HepG2 (cell line): ENCODE data around the gene SYPL1. TPM values are rescaled to one million over a fixed set of nuclear protein-coding genes. Genes with fewer than 3 reads are reported as not detected.

Experiments
- FOSL1 ChIP-seq: sonication (generic); formaldehyde crosslinking; IDR thresholded peaks from 2 replicates; pipeline ENCODE4 v1.9.0; 2021; ENCODE audit warnings: missing genetic modification reagents, borderline replicate concordance
- HDAC1 ChIP-seq: sonication (generic); formaldehyde crosslinking; IDR thresholded peaks from 2 replicates; pipeline ENCODE4 v1.5.1; 2020; ENCODE audit warnings: mild to moderate bottlenecking, missing genetic modification reagents
- HNRNPLL ChIP-seq: fragments of 200-400 bp; formaldehyde crosslinking; IDR thresholded peaks from 2 replicates; pipeline ENCODE4 v1.6.1; 2017; ENCODE audit warnings: mild to moderate bottlenecking, low read depth, low read length; ENCODE audit not compliant: poor library complexity, severe bottlenecking
- KLF13 ChIP-seq: sonication (generic); formaldehyde crosslinking; IDR thresholded peaks from 2 replicates; pipeline ENCODE4 v1.4.0; 2020; ENCODE audit warnings: mild to moderate bottlenecking, missing genetic modification reagents
- KLF6 ChIP-seq: IDR thresholded peaks from 2 replicates; pipeline ENCODE4 v1.8.0; 2016; ENCODE audit warnings: missing biosample characterization, missing genetic modification reagents
- MEIS2 ChIP-seq: sonication (generic); formaldehyde crosslinking; IDR thresholded peaks from 2 replicates; pipeline ENCODE4 v1.9.0; 2021; ENCODE audit warnings: mild to moderate bottlenecking, missing genetic modification reagents
- SMYD3 ChIP-seq: sonication (generic); formaldehyde crosslinking; IDR thresholded peaks from 2 replicates; pipeline ENCODE4 v1.8.1; 2023; ENCODE audit warnings: mild to moderate bottlenecking, missing genetic modification reagents
- SP2 ChIP-seq: sonication (generic); formaldehyde crosslinking; IDR thresholded peaks from 2 replicates; pipeline ENCODE4 v1.5.1; 2020; ENCODE audit warnings: mild to moderate bottlenecking, missing genetic modification reagents
- SRSF1 ChIP-seq: fragments of 200-400 bp; formaldehyde crosslinking; optimal IDR thresholded peaks from 2 replicates; pipeline ENCODE3; 2017; ENCODE audit warnings: mild to moderate bottlenecking, low read depth, low read length, moderate library complexity
- U2AF1 ChIP-seq: fragments of 200-400 bp; formaldehyde crosslinking; optimal IDR thresholded peaks from 2 replicates; pipeline ENCODE3; 2017; ENCODE audit warnings: mild to moderate bottlenecking, low read depth, low read length
- ZFP37 ChIP-seq: sonication (generic); formaldehyde crosslinking; IDR thresholded peaks from 2 replicates; pipeline ENCODE4 v1.4.0; 2020; ENCODE audit warnings: missing genetic modification reagents, borderline replicate concordance
- ZFP90 ChIP-seq: sonication (generic); formaldehyde crosslinking; IDR thresholded peaks from 2 replicates; pipeline ENCODE4 v1.8.0; 2022; ENCODE audit warnings: missing genetic modification reagents, mild to moderate bottlenecking, inconsistent platforms, borderline replicate concordance
- ZNF180 ChIP-seq: sonication (generic); formaldehyde crosslinking; IDR thresholded peaks from 2 replicates; pipeline ENCODE4 v1.4.0; 2020; ENCODE audit warnings: low read depth, missing genetic modification reagents, borderline replicate concordance
- ZNF430 ChIP-seq: sonication (generic); formaldehyde crosslinking; IDR thresholded peaks from 2 replicates; pipeline ENCODE4 v1.9.0; 2021; ENCODE audit warnings: mild to moderate bottlenecking, missing genetic modification reagents
- ZNF558 ChIP-seq: sonication (generic); formaldehyde crosslinking; IDR thresholded peaks from 2 replicates; pipeline ENCODE4 v1.9.0; 2022; ENCODE audit warnings: mild to moderate bottlenecking, missing genetic modification reagents, borderline replicate concordance
- ZNF563 ChIP-seq: sonication (generic); formaldehyde crosslinking; IDR thresholded peaks from 2 replicates; pipeline ENCODE4 v1.8.0; 2022; ENCODE audit warnings: mild to moderate bottlenecking, moderate library complexity, missing genetic modification reagents
- ZNF678 ChIP-seq: sonication (generic); formaldehyde crosslinking; IDR thresholded peaks from 2 replicates; pipeline ENCODE4 v1.4.0; 2020; ENCODE audit warnings: mild to moderate bottlenecking, missing genetic modification reagents
- ZNF879 ChIP-seq: sonication (generic); formaldehyde crosslinking; IDR thresholded peaks from 2 replicates; pipeline ENCODE4 v1.8.1; 2023; ENCODE audit warnings: missing genetic modification reagents
- ZSCAN9 ChIP-seq: IDR thresholded peaks from 2 replicates; pipeline ENCODE4 v1.6.1; 2016; ENCODE audit warnings: borderline replicate concordance
- polyA plus RNA-seq, 8 experiments: library from polyadenylated mRNA; depleted of rRNA in 3 of 8; stranded (reverse) in 7 of 8; unstranded in 1 of 8; fragments of >200 nt; fragmentation: Illumina TruSeq in 4 of 8; extraction: Trizol in 4 of 8; gene quantifications; 2 replicates each; pipeline versions ENCODE4 v1.2.1 to v1.2.3, GENCODE V29; 2011 to 2016; ENCODE audit warnings: low read depth in 4 of 8, missing spikeins in 1 of 8, mixed read lengths in 1 of 8; ENCODE audit not compliant: insufficient read depth in 1 of 8
- total RNA-seq, 5 experiments: library from RNA; depleted of rRNA; stranded (reverse); fragments of >200 nt; fragmentation: Illumina TruSeq; extraction: Trizol; gene quantifications; 2 replicates each; pipeline ENCODE4 v1.2.3, GENCODE V29; 2016; ENCODE audit warnings: low read depth in 1 of 5
- TF ChIP-seq, protein P1 (sequence below): sonication (generic); formaldehyde crosslinking; IDR thresholded peaks from 2 replicates; pipeline ENCODE4 v1.4.0; 2020; ENCODE audit warnings: mild to moderate bottlenecking, missing genetic modification reagents, borderline replicate concordance
- TF ChIP-seq, protein P2 (sequence below): IDR thresholded peaks from 2 replicates; pipeline ENCODE4 v1.6.1; 2012; ENCODE audit warnings: inconsistent platforms
- TF ChIP-seq, protein P3 (sequence below): sonication (generic); formaldehyde crosslinking; IDR thresholded peaks from 2 replicates; pipeline ENCODE4 v1.5.0; 2020; ENCODE audit warnings: missing genetic modification reagents, mild to moderate bottlenecking, borderline replicate concordance
- TF ChIP-seq, protein P4 (sequence below): sonication (generic); formaldehyde crosslinking; IDR thresholded peaks from 2 replicates; pipeline ENCODE4 v1.5.0; 2020; ENCODE audit warnings: mild to moderate bottlenecking, missing genetic modification reagents
- TF ChIP-seq, protein P5 (sequence below): sonication (generic); formaldehyde crosslinking; IDR thresholded peaks from 2 replicates; pipeline ENCODE4 v1.5.0; 2020; ENCODE audit warnings: missing genetic modification reagents, mild to moderate bottlenecking, borderline replicate concordance

SYPL1 gene
- total and polyA plus RNA-seq, 2 of the 13 experiments (the other 11 are each of a cell fraction or from before 2014, with no cell fraction given) = 27.5 to 40.2 TPM

DNA sequence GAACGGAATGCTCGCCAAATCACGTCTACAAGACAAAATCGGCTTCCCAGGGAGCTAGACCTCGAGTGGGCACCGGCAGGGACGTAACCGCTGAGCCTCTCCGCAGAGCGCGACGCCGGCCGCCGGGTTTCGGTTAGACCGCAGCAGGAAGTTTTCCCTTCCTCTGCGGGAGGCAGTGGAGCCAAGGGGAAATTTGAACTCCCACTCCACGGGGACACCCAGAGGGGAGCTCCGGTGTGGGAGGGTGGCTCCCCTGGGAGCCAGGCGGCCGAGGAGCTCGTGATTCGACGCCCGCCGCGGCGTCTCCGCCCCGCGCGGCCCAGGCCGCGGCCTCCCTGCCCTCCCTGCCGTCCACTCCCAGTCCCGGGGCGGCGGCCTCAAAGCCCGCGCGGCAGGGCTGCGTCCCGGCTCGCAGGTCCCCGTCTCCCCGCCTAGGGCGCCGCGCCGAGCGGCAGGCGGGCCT lies 426 bp downstream of the SYPL1 start (continued):
- TF ChIP-seq HNRNPLL (peak; percentile 49), U2AF1 (peak; percentile 12), ZNF879 (CRISPR knock-in tag) (0 out of 2 replicates have a peak, but pooled peaks have one; percentile 39), ZSCAN9 (CRISPR knock-in tag) (no peak), ZNF678 (CRISPR knock-in tag) (peak; percentile 15; the same call in 1 of the 2 replicates), HDAC1 (CRISPR knock-in tag) (peak; percentile 14; the same call in 1 of the 2 replicates), SP2 (CRISPR knock-in tag) (no peak), ZNF430 (CRISPR knock-in tag) (no peak), SRSF1 (peak; percentile 15), ZFP90 (CRISPR knock-in tag) (0 out of 2 replicates have a peak, but pooled peaks have one; percentile 45), SMYD3 (CRISPR knock-in tag) (peak; percentile 64; the same call in 1 of the 2 replicates), ZNF563 (CRISPR knock-in tag) (0 out of 2 replicates have a peak, but pooled peaks have one; percentile 18), ZNF558 (CRISPR knock-in tag) (0 out of 2 replicates have a peak, but pooled peaks have one; percentile 22), FOSL1 (no peak), KLF13 (CRISPR knock-in tag) (no peak), ZNF180 (0 out of 2 replicates have a peak, but pooled peaks have one; percentile 35), MEIS2 (peak; percentile 36; the same call in 1 of the 2 replicates), ZFP37 (no peak), KLF6 (CRISPR knock-in tag) (peak; percentile 23; the same call in 1 of the 2 replicates)
- TF ChIP-seq, protein P1, sequence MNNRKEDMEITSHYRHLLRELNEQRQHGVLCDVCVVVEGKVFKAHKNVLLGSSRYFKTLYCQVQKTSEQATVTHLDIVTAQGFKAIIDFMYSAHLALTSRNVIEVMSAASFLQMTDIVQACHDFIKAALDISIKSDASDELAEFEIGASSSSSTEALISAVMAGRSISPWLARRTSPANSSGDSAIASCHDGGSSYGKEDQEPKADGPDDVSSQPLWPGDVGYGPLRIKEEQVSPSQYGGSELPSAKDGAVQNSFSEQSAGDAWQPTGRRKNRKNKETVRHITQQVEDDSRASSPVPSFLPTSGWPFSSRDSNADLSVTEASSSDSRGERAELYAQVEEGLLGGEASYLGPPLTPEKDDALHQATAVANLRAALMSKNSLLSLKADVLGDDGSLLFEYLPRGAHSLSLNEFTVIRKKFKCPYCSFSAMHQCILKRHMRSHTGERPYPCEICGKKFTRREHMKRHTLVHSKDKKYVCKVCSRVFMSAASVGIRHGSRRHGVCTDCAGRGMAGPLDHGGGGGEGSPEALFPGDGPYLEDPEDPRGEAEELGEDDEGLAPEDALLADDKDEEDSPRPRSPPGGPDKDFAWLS (CRISPR knock-in tag) = no peak
- TF ChIP-seq, protein P2, sequence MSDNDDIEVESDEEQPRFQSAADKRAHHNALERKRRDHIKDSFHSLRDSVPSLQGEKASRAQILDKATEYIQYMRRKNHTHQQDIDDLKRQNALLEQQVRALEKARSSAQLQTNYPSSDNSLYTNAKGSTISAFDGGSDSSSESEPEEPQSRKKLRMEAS = peak; percentile 48
- TF ChIP-seq, protein P3, sequence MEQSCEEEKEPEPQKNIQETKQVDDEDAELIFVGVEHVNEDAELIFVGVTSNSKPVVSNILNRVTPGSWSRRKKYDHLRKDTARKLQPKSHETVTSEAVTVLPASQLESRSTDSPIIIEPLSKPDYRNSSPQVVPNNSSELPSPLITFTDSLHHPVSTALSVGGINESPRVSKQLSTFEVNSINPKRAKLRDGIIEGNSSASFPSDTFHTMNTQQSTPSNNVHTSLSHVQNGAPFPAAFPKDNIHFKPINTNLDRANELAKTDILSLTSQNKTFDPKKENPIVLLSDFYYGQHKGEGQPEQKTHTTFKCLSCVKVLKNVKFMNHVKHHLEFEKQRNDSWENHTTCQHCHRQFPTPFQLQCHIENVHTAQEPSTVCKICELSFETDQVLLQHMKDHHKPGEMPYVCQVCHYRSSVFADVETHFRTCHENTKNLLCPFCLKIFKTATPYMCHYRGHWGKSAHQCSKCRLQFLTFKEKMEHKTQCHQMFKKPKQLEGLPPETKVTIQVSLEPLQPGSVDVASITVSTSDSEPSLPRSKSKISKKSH (CRISPR knock-in tag) = 0 out of 2 replicates have a peak, but pooled peaks have one; percentile 20
- TF ChIP-seq, protein P4, sequence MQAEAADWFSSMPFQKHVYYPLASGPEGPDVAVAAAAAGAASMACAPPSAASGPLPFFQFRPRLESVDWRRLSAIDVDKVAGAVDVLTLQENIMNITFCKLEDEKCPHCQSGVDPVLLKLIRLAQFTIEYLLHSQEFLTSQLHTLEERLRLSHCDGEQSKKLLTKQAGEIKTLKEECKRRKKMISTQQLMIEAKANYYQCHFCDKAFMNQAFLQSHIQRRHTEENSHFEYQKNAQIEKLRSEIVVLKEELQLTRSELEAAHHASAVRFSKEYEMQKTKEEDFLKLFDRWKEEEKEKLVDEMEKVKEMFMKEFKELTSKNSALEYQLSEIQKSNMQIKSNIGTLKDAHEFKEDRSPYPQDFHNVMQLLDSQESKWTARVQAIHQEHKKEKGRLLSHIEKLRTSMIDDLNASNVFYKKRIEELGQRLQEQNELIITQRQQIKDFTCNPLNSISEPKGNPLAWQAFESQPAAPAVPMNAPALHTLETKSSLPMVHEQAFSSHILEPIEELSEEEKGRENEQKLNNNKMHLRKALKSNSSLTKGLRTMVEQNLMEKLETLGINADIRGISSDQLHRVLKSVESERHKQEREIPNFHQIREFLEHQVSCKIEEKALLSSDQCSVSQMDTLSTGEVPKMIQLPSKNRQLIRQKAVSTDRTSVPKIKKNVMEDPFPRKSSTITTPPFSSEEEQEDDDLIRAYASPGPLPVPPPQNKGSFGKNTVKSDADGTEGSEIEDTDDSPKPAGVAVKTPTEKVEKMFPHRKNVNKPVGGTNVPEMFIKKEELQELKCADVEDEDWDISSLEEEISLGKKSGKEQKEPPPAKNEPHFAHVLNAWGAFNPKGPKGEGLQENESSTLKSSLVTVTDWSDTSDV (CRISPR knock-in tag) = no peak
- TF ChIP-seq, protein P5, sequence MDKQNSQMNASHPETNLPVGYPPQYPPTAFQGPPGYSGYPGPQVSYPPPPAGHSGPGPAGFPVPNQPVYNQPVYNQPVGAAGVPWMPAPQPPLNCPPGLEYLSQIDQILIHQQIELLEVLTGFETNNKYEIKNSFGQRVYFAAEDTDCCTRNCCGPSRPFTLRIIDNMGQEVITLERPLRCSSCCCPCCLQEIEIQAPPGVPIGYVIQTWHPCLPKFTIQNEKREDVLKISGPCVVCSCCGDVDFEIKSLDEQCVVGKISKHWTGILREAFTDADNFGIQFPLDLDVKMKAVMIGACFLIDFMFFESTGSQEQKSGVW (CRISPR knock-in tag) = 0 out of 2 replicates have a peak, but pooled peaks have one; percentile 17
